GM12878 (cell line): ENCODE data around the gene BORCS6. TPM values are rescaled to one million over a fixed set of nuclear protein-coding genes. Genes with fewer than 3 reads are reported as not detected.

ENCODE experiments used
- BACH1 ChIP-seq: fragments of 450-650 bp; IDR thresholded peaks from 2 replicates; pipeline ENCODE4 v1.6.1; 2017; ENCODE audit warnings: mild to moderate bottlenecking, borderline replicate concordance
- E2F4 ChIP-seq: IDR thresholded peaks from 2 replicates; pipeline ENCODE4 v1.6.1; 2012; ENCODE audit warnings: low read depth, low read length, improper control_type of control experiment
- EED ChIP-seq: sonication (generic); IDR thresholded peaks from 2 replicates; pipeline ENCODE4 v1.6.1; 2016; ENCODE audit warnings: antibody characterized with exemption, low read depth
- EGR1 ChIP-seq, 2 experiments: IDR thresholded peaks; 1 replicate in 1 of 2; 2 replicates in 1 of 2; pipeline ENCODE4 v1.6.1; 2011 to 2012; ENCODE audit warnings: low read depth in 2 of 2, low read length in 2 of 2, borderline replicate concordance in 1 of 2, mild to moderate bottlenecking in 1 of 2, moderate library complexity in 1 of 2
- EZH2 ChIP-seq: IDR thresholded peaks from 2 replicates; pipeline ENCODE4 v1.6.1; 2012; ENCODE audit warnings: low read depth, mild to moderate bottlenecking, control low read depth, inconsistent platforms, low read length, borderline replicate concordance; ENCODE audit not compliant: control insufficient read depth
- GATAD2B ChIP-seq: fragments of 450-650 bp; conservative IDR thresholded peaks from 2 replicates; pipeline ENCODE4 v1.6.1; 2017; ENCODE audit warnings: low read depth, mild to moderate bottlenecking, moderate library complexity
- HCFC1 ChIP-seq: fragments of 150-350 bp; IDR thresholded peaks from 2 replicates; pipeline ENCODE4 v1.6.1; 2014; ENCODE audit warnings: low read length
- IRF4 ChIP-seq: IDR thresholded peaks from 2 replicates; pipeline ENCODE4 v1.6.1; 2011; ENCODE audit warnings: low read depth, low read length
- JUND ChIP-seq: IDR thresholded peaks from 2 replicates; pipeline ENCODE4 v1.6.1; 2012; ENCODE audit warnings: low read depth, mild to moderate bottlenecking, low read length, improper control_type of control experiment, moderate library complexity
- NFIC ChIP-seq: IDR thresholded peaks from 2 replicates; pipeline ENCODE4 v1.6.1; 2012; ENCODE audit warnings: low read depth, mild to moderate bottlenecking, inconsistent platforms, low read length, moderate library complexity
- NFYA ChIP-seq: IDR thresholded peaks from 2 replicates; pipeline ENCODE4 v1.6.1; 2011; ENCODE audit warnings: low read depth, mild to moderate bottlenecking, low read length, improper control_type of control experiment, borderline replicate concordance
- NKRF ChIP-seq: fragments of 450-650 bp; conservative IDR thresholded peaks from 2 replicates; pipeline ENCODE4 v1.6.1; 2017; ENCODE audit warnings: mild to moderate bottlenecking, moderate library complexity
- NR2F1 ChIP-seq: fragments of 450-650 bp; conservative IDR thresholded peaks from 2 replicates; pipeline ENCODE4 v1.6.1; 2017; ENCODE audit warnings: mild to moderate bottlenecking
- PAX8 ChIP-seq: fragments of 450-650 bp; IDR thresholded peaks from 2 replicates; pipeline ENCODE4 v1.6.1; 2017; ENCODE audit warnings: mild to moderate bottlenecking, moderate library complexity
- POLR2A ChIP-seq: IDR thresholded peaks from 2 replicates; pipeline ENCODE4 v1.6.1; 2011; ENCODE audit warnings: low read depth, mild to moderate bottlenecking, low read length
- RCOR1 ChIP-seq: conservative IDR thresholded peaks from 2 replicates; pipeline ENCODE4 v1.6.1; 2012; ENCODE audit warnings: low read depth, low read length, improper control_type of control experiment
- RUNX3 ChIP-seq: IDR thresholded peaks from 2 replicates; pipeline ENCODE4 v1.6.1; 2012; ENCODE audit warnings: low read length, inconsistent platforms
- SIN3A ChIP-seq: IDR thresholded peaks from 2 replicates; pipeline ENCODE4 v1.6.1; 2012; ENCODE audit warnings: low read depth, low read length, improper control_type of control experiment
- SMAD1 ChIP-seq: fragments of 450-650 bp; IDR thresholded peaks from 2 replicates; pipeline ENCODE4 v1.6.1; 2018; ENCODE audit warnings: mild to moderate bottlenecking, low read depth; ENCODE audit not compliant: partially characterized antibody
- SUPT20H ChIP-seq: IDR thresholded peaks from 2 replicates; pipeline ENCODE4 v1.6.1; 2011; ENCODE audit warnings: low read depth, mild to moderate bottlenecking, low read length, moderate library complexity, borderline replicate concordance; ENCODE audit not compliant: control insufficient read depth
- ZBTB40 ChIP-seq: fragments of 450-650 bp; IDR thresholded peaks from 2 replicates; pipeline ENCODE4 v1.6.1; 2016; ENCODE audit warnings: mild to moderate bottlenecking, moderate library complexity, borderline replicate concordance
- ZNF384 ChIP-seq: IDR thresholded peaks from 2 replicates; pipeline ENCODE4 v1.6.1; 2012; ENCODE audit warnings: low read depth, mild to moderate bottlenecking, low read length, improper control_type of control experiment, borderline replicate concordance
- ZZZ3 ChIP-seq: IDR thresholded peaks from 2 replicates; pipeline ENCODE4 v1.6.1; 2011; ENCODE audit warnings: low read depth; ENCODE audit not compliant: control insufficient read depth, insufficient read length
- polyA plus RNA-seq, 11 experiments: library from polyadenylated mRNA; depleted of rRNA in 4 of 11; unstranded in 6 of 11; stranded (reverse) in 5 of 11; fragments of >200 nt; fragmentation: Nextera tagmentation in 4 of 11; fragmentation: Illumina TruSeq in 1 of 11; extraction: Ambion mirVana in 4 of 11; extraction: Trizol in 1 of 11; gene quantifications; 1 replicate in 1 of 11; 2 replicates in 10 of 11; pipeline versions ENCODE4 v1.2.1 to v1.2.3, GENCODE V29; 2011 to 2016; ENCODE audit warnings: inconsistent platforms in 2 of 11, missing spikeins in 2 of 11, low read depth in 1 of 11
- total RNA-seq, 4 experiments: library from RNA; depleted of rRNA in 3 of 4; stranded (reverse); fragments of >200 nt in 3 of 4; fragmentation: Illumina TruSeq in 1 of 4; extraction: Trizol in 1 of 4; gene quantifications; 2 replicates each; pipeline versions ENCODE4 v1.2.1 to v1.2.3, GENCODE V29; 2013 to 2021

Gene BORCS6
- total and polyA plus RNA-seq, 10 of the 15 experiments (the other 5 are each of a cell fraction or from before 2014, with no cell fraction given): 0.37 to 14.1 (median 6.7) TPM

- peak; percentile 64 for TF ChIP-seq E2F4
- no peak for TF ChIP-seq EZH2
- peak; percentile 66; the same call in 1 of the 2 replicates for TF ChIP-seq SIN3A
- peak; percentile 63 for TF ChIP-seq POLR2A
- TF ChIP-seq ZBTB40: peak; percentile 39; the same call in 1 of the 2 replicates
- no peak for TF ChIP-seq EGR1 (IDR thresholded peaks at IDR 0.05; ENCODE audit: borderline replicate concordance in 1 of 2, low read depth in 2 of 2, low read length in 2 of 2)
- peak; percentile 96 for TF ChIP-seq NR2F1
- TF ChIP-seq BACH1: no peak
- TF ChIP-seq ZNF384: no peak
- TF ChIP-seq RCOR1: no peak
- no peak for TF ChIP-seq PAX8
- no peak for TF ChIP-seq JUND
- TF ChIP-seq SUPT20H: no peak
- TF ChIP-seq HCFC1: no peak
- TF ChIP-seq NFIC: no peak
- peak; percentile 53 for TF ChIP-seq NKRF
- TF ChIP-seq SMAD1: no peak
- TF ChIP-seq IRF4: no peak
- TF ChIP-seq EED: no peak
- TF ChIP-seq NFYA: no peak
- TF ChIP-seq GATAD2B: peak; percentile 76
- TF ChIP-seq RUNX3: peak; percentile 34; the same call in 1 of the 2 replicates
- no peak for TF ChIP-seq ZZZ3
Observed at GRCh38 chr17:8176197-8176940, 13.6 kb downstream of the BORCS6 start, which contains the start of gene TMEM107 (continued).
